HL-60 (cell line): ENCODE results near the gene COBLL1.

Experiments used
- DNase-seq, 2 experiments: peaks; one replicate each; pipeline ENCODE4 v3.0.0-alpha.2; 2010 to 2020; ENCODE audit warnings: low read depth in 1 of 2, low spot score in 1 of 2
- H3K27ac ChIP-seq: fragments of 250-450 bp; sonication (Bioruptor Pico); replicated peaks from 2 replicates; pipeline ENCODE4 v1.5.1; 2020; ENCODE audit warnings: mild to moderate bottlenecking, moderate library complexity
- H3K27me3 ChIP-seq: fragments of 250-450 bp; sonication (Bioruptor Pico); 2 replicates; pipeline ENCODE4 v1.5.1; 2021; ENCODE audit warnings: mild to moderate bottlenecking, moderate library complexity; ENCODE audit not compliant: insufficient read depth, poor library complexity, severe bottlenecking
- H3K4me3 ChIP-seq: replicated peaks from 2 replicates; pipeline ENCODE4 v1.5.1; 2011; ENCODE audit warnings: mild to moderate bottlenecking, control low read depth, low read length; ENCODE audit not compliant: insufficient read depth
- GABPA ChIP-seq: IDR thresholded peaks from 2 replicates; pipeline ENCODE4 v1.6.1; 2012; ENCODE audit warnings: low read depth
- POLR2AphosphoS5 ChIP-seq: IDR thresholded peaks from 2 replicates; pipeline ENCODE4 v1.6.1; 2012; ENCODE audit warnings: low read depth
- SPI1 ChIP-seq: IDR thresholded peaks from 2 replicates; pipeline ENCODE4 v1.6.1; 2012; ENCODE audit warnings: low read depth, mild to moderate bottlenecking, borderline replicate concordance
- TF ChIP-seq, protein P1 (sequence below): IDR thresholded peaks from one replicate; pipeline ENCODE4 v1.5.1; 2011; ENCODE audit warnings: low read length, control low read depth, inconsistent platforms; ENCODE audit not compliant: insufficient read depth
- TF ChIP-seq, protein P2 (sequence below): IDR thresholded peaks from 2 replicates; pipeline ENCODE4 v1.6.1; 2012; ENCODE audit warnings: low read depth; ENCODE audit not compliant: insufficient replicate concordance

COBLL1 gene

DNA sequence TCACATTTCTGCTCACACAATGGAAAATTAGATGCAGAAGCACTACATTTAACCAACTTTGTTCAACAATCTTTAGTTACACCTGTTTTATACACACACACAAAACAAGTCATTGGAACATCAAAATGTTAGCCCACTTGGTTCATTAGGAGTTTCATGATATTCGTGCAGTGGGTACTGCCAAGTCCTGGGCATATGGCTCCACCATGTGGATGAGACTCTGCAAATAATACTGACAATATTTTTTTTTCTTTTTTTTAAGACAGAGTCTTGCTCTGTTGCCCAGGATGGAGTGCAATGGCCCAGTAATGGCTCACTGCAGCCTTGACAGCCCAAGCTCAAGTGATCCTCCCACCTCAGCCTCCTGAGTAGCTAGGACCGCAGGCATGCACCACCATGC, 185.9 kb downstream of the COBLL1 start:
- TF ChIP-seq GABPA (no peak), SPI1 (no peak), POLR2AphosphoS5 (no peak)
- TF ChIP-seq, protein P1, sequence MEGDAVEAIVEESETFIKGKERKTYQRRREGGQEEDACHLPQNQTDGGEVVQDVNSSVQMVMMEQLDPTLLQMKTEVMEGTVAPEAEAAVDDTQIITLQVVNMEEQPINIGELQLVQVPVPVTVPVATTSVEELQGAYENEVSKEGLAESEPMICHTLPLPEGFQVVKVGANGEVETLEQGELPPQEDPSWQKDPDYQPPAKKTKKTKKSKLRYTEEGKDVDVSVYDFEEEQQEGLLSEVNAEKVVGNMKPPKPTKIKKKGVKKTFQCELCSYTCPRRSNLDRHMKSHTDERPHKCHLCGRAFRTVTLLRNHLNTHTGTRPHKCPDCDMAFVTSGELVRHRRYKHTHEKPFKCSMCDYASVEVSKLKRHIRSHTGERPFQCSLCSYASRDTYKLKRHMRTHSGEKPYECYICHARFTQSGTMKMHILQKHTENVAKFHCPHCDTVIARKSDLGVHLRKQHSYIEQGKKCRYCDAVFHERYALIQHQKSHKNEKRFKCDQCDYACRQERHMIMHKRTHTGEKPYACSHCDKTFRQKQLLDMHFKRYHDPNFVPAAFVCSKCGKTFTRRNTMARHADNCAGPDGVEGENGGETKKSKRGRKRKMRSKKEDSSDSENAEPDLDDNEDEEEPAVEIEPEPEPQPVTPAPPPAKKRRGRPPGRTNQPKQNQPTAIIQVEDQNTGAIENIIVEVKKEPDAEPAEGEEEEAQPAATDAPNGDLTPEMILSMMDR: no peak
- TF ChIP-seq, protein P2, sequence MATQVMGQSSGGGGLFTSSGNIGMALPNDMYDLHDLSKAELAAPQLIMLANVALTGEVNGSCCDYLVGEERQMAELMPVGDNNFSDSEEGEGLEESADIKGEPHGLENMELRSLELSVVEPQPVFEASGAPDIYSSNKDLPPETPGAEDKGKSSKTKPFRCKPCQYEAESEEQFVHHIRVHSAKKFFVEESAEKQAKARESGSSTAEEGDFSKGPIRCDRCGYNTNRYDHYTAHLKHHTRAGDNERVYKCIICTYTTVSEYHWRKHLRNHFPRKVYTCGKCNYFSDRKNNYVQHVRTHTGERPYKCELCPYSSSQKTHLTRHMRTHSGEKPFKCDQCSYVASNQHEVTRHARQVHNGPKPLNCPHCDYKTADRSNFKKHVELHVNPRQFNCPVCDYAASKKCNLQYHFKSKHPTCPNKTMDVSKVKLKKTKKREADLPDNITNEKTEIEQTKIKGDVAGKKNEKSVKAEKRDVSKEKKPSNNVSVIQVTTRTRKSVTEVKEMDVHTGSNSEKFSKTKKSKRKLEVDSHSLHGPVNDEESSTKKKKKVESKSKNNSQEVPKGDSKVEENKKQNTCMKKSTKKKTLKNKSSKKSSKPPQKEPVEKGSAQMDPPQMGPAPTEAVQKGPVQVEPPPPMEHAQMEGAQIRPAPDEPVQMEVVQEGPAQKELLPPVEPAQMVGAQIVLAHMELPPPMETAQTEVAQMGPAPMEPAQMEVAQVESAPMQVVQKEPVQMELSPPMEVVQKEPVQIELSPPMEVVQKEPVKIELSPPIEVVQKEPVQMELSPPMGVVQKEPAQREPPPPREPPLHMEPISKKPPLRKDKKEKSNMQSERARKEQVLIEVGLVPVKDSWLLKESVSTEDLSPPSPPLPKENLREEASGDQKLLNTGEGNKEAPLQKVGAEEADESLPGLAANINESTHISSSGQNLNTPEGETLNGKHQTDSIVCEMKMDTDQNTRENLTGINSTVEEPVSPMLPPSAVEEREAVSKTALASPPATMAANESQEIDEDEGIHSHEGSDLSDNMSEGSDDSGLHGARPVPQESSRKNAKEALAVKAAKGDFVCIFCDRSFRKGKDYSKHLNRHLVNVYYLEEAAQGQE: no peak

DNA sequence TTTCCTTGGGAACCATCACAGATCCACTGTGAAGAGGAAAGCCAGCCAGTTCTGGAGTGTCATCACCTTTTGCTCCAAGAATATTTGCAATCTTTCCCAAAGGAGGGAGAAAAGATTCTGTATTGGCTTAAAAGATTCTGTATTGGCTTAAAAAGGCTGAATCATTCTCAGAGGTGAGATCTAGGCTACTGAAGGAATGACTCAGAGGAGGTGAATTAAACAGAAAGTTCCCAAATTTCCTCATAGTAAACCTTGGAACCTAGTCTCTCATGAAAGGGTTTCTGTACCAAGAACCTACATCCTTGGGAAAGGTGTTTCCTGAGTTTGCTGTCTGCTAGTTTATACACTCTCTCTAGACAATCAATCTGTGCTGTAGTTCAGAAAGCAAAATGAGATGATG, 186.3 kb downstream of the COBLL1 start:
- DNase-seq: no peak
- TF ChIP-seq, protein P1: no peak
- no peak for TF ChIP-seq SPI1
- H3K4me3 ChIP-seq: no peak overlapping the region
- no peak overlapping the region for H3K27ac ChIP-seq
- H3K27me3 ChIP-seq: no peaks in the 10 kb centered on the region

More for the DNA sequence above, 185.9 kb downstream of the COBLL1 start:
- no peak for DNase-seq
- no peak overlapping the region for H3K27ac ChIP-seq
- no peaks in the 10 kb centered on the region for H3K27me3 ChIP-seq
- no peak overlapping the region for H3K4me3 ChIP-seq

DNA sequence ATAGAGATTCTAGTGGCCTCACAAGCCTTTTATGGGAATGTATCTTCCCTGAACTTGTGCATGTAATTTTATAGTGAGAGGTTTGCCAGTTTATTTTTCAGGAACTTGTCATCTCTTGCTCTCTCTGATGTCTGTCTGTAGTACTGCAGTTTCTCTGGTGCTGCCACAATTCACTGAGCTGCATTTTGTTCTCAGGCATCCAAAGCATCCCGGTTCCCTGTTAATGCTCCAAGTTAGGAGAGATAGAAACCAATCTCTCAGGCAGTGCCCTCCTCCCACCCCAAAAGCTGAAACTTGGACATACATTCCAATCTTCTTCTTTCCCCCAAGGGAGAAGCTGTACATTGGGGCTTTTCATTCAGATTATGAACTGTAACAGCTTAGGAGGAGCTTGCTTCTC, 190.3 kb downstream of the COBLL1 start:
- TF ChIP-seq POLR2AphosphoS5 (no peak), SPI1 (no peak), GABPA (no peak)
- TF ChIP-seq, protein P1: no peak
- TF ChIP-seq, protein P2: no peak
- DNase-seq: no peak

DNA sequence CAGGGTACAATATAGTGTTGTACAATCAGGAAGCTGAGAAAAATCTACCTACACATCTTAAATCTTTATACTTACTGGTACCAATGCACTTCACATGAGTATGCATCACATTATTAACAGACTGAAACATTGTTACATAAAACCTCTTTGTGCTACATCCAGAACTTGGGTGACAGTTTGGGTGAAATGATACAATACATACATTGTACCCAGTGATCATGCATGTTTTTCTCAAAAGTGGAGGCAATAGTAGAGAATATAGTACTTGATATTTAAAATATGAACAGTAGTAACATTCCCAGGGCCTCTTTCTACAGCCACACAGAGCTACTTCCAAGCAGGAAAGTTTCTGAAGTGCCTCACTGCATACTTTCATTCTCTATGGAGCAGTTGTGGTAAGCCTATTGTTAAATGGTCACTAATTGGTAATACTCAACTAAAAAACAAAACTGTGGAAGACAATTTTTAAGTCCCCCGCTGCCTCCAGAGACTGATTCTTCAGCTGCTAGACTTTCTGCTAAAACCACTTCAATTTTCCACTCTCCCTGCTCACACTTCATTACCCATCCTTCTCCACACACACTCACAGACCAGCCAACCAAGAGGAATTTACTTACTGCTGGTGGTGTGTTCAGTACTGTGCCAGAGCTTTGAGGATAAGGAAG, 197.5 kb downstream of the COBLL1 start:
- TF ChIP-seq POLR2AphosphoS5 (no peak), SPI1 (no peak), GABPA (no peak)
- TF ChIP-seq, protein P1: no peak
- TF ChIP-seq, protein P2: no peak
- H3K27ac ChIP-seq: no peak overlapping the region
- no peaks in the 10 kb centered on the region for H3K27me3 ChIP-seq
- H3K4me3 ChIP-seq: no peak overlapping the region
- no peak for DNase-seq

More for the DNA sequence above, 190.3 kb downstream of the COBLL1 start:
- H3K27ac ChIP-seq: no peak overlapping the region
- no peak overlapping the region for H3K4me3 ChIP-seq
- no peaks in the 10 kb centered on the region for H3K27me3 ChIP-seq
